Endodermal cell (in vitro differentiated cells): ENCODE data around the gene BTRC. TPM values are rescaled to one million over a fixed set of nuclear protein-coding genes. Genes with fewer than 3 reads are reported as not detected.

Experiments
- DNase-seq: peaks from one replicate; pipeline ENCODE4 v3.0.0-alpha.2; 2017
- H3K27ac ChIP-seq: 2 replicates; pipeline ENCODE4 v1.5.1; 2013; ENCODE audit warnings: mild to moderate bottlenecking, low read depth, low read length, moderate library complexity
- H3K27me3 ChIP-seq: 2 replicates; pipeline ENCODE4 v1.6.1; 2013; ENCODE audit warnings: mild to moderate bottlenecking, low read length, moderate library complexity; ENCODE audit not compliant: insufficient read depth, control insufficient read depth, poor library complexity, severe bottlenecking
- H3K36me3 ChIP-seq: 2 replicates; pipeline ENCODE4 v1.7.0; 2013; ENCODE audit warnings: mild to moderate bottlenecking, low read length, moderate library complexity; ENCODE audit not compliant: control insufficient read depth, insufficient read depth
- H3K4me1 ChIP-seq: one replicate; pipeline ENCODE4 v1.7.0; 2013; ENCODE audit warnings: low read length; ENCODE audit not compliant: control insufficient read depth, insufficient read depth
- H3K4me3 ChIP-seq: 2 replicates; pipeline ENCODE4 v1.5.1; 2013; ENCODE audit warnings: mild to moderate bottlenecking, low read length, moderate library complexity
- H3K9ac ChIP-seq: 2 replicates; pipeline ENCODE4 v1.6.1; 2013; ENCODE audit warnings: mild to moderate bottlenecking, low read length, moderate library complexity; ENCODE audit not compliant: poor library complexity, severe bottlenecking; ENCODE audit errors: extremely low read depth
- H3K9me3 ChIP-seq: 2 replicates; pipeline ENCODE4 v1.6.1; 2013; ENCODE audit warnings: mild to moderate bottlenecking, low read length, moderate library complexity; ENCODE audit not compliant: control insufficient read depth
- H3K27ac Mint-ChIP-seq: 2 replicates; pipeline ENCODE4 v1.8.0; 2020; ENCODE audit warnings: mixed read lengths
- H3K27me3 Mint-ChIP-seq: 2 replicates; pipeline ENCODE4 v1.8.0; 2021; ENCODE audit warnings: mild to moderate bottlenecking, mixed read lengths; ENCODE audit not compliant: insufficient read depth
- H3K36me3 Mint-ChIP-seq: 2 replicates; pipeline ENCODE4 v1.8.0; 2020; ENCODE audit warnings: low read depth, mixed read lengths
- H3K4me1 Mint-ChIP-seq: 2 replicates; pipeline ENCODE4 v1.8.0; 2020; ENCODE audit warnings: mixed read lengths
- H3K4me3 Mint-ChIP-seq: 2 replicates; pipeline ENCODE4 v1.8.0; 2020; ENCODE audit warnings: mild to moderate bottlenecking, moderate library complexity, mixed read lengths
- H3K9me3 Mint-ChIP-seq: 2 replicates; pipeline ENCODE4 v1.8.0; 2020; ENCODE audit warnings: mild to moderate bottlenecking, mixed read lengths
- CTCF ChIP-seq: fragments of 200-600 bp; sonication (generic); conservative IDR thresholded peaks from 2 replicates; pipeline ENCODE4 v1.5.0; 2021; ENCODE audit warnings: antibody characterized with exemption, mild to moderate bottlenecking
- WGBS, 2 experiments: methylation state at CpG; one replicate each; pipeline versions ENCODE4 v1.1.5 to v1.1.7; 2013; ENCODE audit warnings: missing lambda C conversion rate in 2 of 2, mixed read lengths in 1 of 2; ENCODE audit not compliant: insufficient coverage in 1 of 2, insufficient read length in 1 of 2; 5-methylcytosine and 5-hydroxymethylcytosine counted together
- total RNA-seq, 2 donors: library from RNA; stranded (reverse); fragmentation: NEBNext Ultra II Directional in 1 of 2; extraction: Animal tissue kit (Norgen Biotek cat#: 25700) in 1 of 2; gene quantifications; 2 replicates in 1 of 2; 3 replicates in 1 of 2; pipeline ENCODE4 v1.2.1, GENCODE V29; 2021

Gene BTRC
- total RNA-seq, 2 donors from 2014 or later: 30.1 to 38.2 TPM

DNA sequence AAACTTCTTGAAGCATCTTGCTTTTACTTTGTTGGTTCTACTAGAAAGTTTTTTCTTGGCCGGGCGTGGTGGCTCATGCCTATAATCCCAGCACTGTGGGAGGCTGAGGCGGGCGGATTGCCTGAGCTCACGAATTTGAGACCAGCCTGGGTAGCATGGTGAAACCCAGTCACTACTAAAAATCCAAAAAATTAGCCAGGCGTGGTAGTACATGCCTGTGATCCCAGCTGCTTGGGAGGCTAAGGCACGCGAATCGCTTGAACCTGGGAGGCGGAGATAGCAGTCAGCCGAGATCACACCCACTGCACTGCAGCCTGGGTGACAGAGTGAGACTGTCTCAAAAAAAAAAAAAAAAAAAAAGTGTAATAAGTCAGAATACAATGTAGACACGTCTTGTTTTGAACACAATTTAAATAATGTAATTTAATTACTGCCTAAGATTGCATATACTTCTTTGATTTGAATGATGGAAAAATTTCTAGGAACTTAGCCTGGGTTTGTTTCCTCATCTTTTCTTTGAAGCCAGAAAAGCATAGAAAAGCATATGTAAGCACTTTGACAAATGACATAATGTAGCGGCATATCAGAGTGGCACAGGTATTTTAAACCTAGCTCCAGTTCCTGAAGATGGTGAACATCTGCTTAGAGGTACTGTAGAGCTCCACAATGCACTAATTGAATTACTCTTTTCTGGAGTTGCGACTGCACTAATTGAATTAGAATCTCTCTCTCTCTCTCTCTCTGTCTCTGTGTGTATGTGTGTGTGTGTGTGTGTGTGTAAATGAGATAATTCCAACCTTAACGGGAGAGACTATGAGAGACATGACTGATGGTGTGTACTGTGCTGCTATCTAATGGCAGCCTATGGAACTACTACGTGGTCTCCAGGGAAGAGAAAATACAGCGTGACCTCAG lies 87.8 kb downstream of the BTRC start:
- peak; percentile 69 for DNase-seq
- WGBS, 2 experiments: 69 to 83% methylated on average over 9 to 15 of the region's 17 CpGs
- no peaks in the 10 kb centered on the region for H3K36me3 ChIP-seq
- no peak overlapping the region for H3K27ac ChIP-seq
- H3K27me3 ChIP-seq: no peaks in the 10 kb centered on the region
- H3K4me3 ChIP-seq: no peak overlapping the region
- H3K9ac ChIP-seq: no peak overlapping the region
- no peaks in the 10 kb centered on the region for H3K9me3 ChIP-seq
- Mint-ChIP-seq H3K27me3 (no peaks in the 10 kb centered on the region), H3K27ac (no peak overlapping the region), H3K4me1 (peaks cover 52% of the 10 kb centered on the region), H3K36me3 (no peaks in the 10 kb centered on the region), H3K9me3 (no peaks in the 10 kb centered on the region), H3K4me3 (no peak overlapping the region)
- peaks cover 7% of the 10 kb centered on the region for H3K4me1 ChIP-seq
- TF ChIP-seq CTCF: peak; percentile 79

DNA sequence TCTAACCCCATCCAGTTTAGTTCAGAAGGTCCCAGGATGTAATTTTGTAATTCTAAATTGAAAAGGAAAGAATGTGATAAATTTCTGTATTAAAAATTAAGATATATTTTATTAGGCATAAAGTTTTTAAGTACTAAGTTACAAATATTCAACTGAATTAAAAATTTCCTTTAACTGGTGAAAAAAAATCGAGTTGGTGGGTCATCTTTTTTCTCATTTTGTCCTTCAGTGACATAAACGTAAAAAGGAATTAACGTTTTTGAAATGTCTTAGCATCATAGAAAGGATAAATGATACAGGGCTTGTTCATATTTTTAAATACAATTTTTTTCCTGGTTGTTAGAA lies 88.5 kb downstream of the BTRC start:
- Histone ChIP-seq H3K27ac (no peak overlapping the region), H3K4me3 (no peak overlapping the region), H3K36me3 (no peaks in the 10 kb centered on the region), H3K9ac (no peak overlapping the region), H3K4me1 (peaks cover 7% of the 10 kb centered on the region), H3K9me3 (no peaks in the 10 kb centered on the region), H3K27me3 (no peaks in the 10 kb centered on the region)
- no peak overlapping the region for H3K4me3 Mint-ChIP-seq
- peaks cover 54% of the 10 kb centered on the region for H3K4me1 Mint-ChIP-seq
- H3K27ac Mint-ChIP-seq: no peak overlapping the region
- no peak for DNase-seq
- no peak for TF ChIP-seq CTCF
- no peaks in the 10 kb centered on the region for H3K27me3 Mint-ChIP-seq
- no peaks in the 10 kb centered on the region for H3K36me3 Mint-ChIP-seq
- WGBS, 2 experiments: 79% methylated on average over 3 of the region's 3 CpGs; no CpG with 5 or more reads in 1 of the 2 experiments
- H3K9me3 Mint-ChIP-seq: no peaks in the 10 kb centered on the region

- peaks cover 16% of the 10 kb centered on the region for H3K4me1 ChIP-seq
- no peak for DNase-seq
- no peaks in the 10 kb centered on the region for H3K9me3 ChIP-seq
- no peak overlapping the region for H3K27ac Mint-ChIP-seq
- peaks cover 2% of the 10 kb centered on the region for H3K27me3 ChIP-seq
- no peaks in the 10 kb centered on the region for H3K27me3 Mint-ChIP-seq
- no peak overlapping the region for H3K4me3 Mint-ChIP-seq
- no peak overlapping the region for H3K27ac ChIP-seq
- no peak overlapping the region for H3K4me3 ChIP-seq
- no peak overlapping the region for H3K9ac ChIP-seq
- H3K36me3 ChIP-seq: no peaks in the 10 kb centered on the region
- peaks cover 54% of the 10 kb centered on the region for H3K4me1 Mint-ChIP-seq
- TF ChIP-seq CTCF: peak; percentile 71
- no peaks in the 10 kb centered on the region for H3K9me3 Mint-ChIP-seq
- H3K36me3 Mint-ChIP-seq: no peaks in the 10 kb centered on the region
- WGBS, 2 experiments: 89 to 100% methylated on average over 1 to 2 of the region's 2 CpGs
Measured at GRCh38 chr10:101444058-101444898, 90.3 kb downstream of the BTRC start.
